ENCODE data around the gene GAB1.

DNA sequence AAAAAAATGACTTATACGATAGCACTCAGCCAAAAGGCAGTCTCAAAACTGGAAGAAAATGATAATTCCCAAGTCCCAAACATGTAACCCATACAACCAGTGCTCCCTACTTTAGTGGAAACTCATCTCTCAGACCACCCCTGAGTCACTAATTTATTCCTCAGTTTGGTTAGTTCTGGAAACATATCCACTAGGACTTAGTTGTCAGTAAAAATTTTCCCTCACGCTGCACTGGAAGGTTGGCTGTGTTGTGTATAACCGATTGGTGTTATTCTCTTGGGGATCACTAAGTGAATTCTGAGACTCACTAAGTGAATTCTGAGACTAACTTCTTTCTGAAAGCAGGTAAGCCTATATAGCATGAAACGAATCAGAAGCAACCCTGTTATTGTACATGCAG lies 48.5 kb upstream of the GAB1 start:
- TF ChIP-seq POLR2A (IDR thresholded peaks at IDR 0.05) (no peak), POLR2AphosphoS5 (IDR thresholded peaks at IDR 0.05; ENCODE audit: insufficient read depth in 1 of 2, low read depth in 1 of 2) (no peak)
- TF ChIP-seq, protein P1, sequence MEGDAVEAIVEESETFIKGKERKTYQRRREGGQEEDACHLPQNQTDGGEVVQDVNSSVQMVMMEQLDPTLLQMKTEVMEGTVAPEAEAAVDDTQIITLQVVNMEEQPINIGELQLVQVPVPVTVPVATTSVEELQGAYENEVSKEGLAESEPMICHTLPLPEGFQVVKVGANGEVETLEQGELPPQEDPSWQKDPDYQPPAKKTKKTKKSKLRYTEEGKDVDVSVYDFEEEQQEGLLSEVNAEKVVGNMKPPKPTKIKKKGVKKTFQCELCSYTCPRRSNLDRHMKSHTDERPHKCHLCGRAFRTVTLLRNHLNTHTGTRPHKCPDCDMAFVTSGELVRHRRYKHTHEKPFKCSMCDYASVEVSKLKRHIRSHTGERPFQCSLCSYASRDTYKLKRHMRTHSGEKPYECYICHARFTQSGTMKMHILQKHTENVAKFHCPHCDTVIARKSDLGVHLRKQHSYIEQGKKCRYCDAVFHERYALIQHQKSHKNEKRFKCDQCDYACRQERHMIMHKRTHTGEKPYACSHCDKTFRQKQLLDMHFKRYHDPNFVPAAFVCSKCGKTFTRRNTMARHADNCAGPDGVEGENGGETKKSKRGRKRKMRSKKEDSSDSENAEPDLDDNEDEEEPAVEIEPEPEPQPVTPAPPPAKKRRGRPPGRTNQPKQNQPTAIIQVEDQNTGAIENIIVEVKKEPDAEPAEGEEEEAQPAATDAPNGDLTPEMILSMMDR (IDR thresholded peaks at IDR 0.05), result no peak

Data from vagina (tissue), 2 donors.